GM18526 (cell line): ENCODE data around the gene MLNR.

Experiments
- POLR2A ChIP-seq: IDR thresholded peaks from 3 replicates; pipeline ENCODE4 v1.6.1; 2011; ENCODE audit not compliant: insufficient read length; ENCODE audit errors: extremely low read depth

MLNR gene

GRCh38 chr13:49248622-49249002 is 28.5 kb downstream of the MLNR start:
- TF ChIP-seq POLR2A, result no peak

- TF ChIP-seq POLR2A, result no peak
Observed at GRCh38 chr13:49251326-49251725, 31.2 kb downstream of the MLNR start.

- no peak for TF ChIP-seq POLR2A
Observed at GRCh38 chr13:49253310-49253709, 33.2 kb downstream of the MLNR start.

- no peak for TF ChIP-seq POLR2A
Observed at GRCh38 chr13:49254007-49254406, 33.9 kb downstream of the MLNR start.

- TF ChIP-seq POLR2A, result no peak
Observed at GRCh38 chr13:49256841-49257240, 36.7 kb downstream of the MLNR start.

- no peak for TF ChIP-seq POLR2A
Observed at GRCh38 chr13:49258089-49258796, 38.1 kb downstream of the MLNR start.

GRCh38 chr13:49259586-49259985 is 39.4 kb downstream of the MLNR start:
- TF ChIP-seq POLR2A, result no peak

GRCh38 chr13:49262634-49263033 is 42.5 kb downstream of the MLNR start:
- no peak for TF ChIP-seq POLR2A

- no peak for TF ChIP-seq POLR2A
Observed at GRCh38 chr13:49265822-49266221, 45.7 kb downstream of the MLNR start.

GRCh38 chr13:49271264-49271663 is 51.1 kb downstream of the MLNR start:
- no peak for TF ChIP-seq POLR2A
